ENCODE measurements around the gene PGGT1B.

The PGGT1B gene

GRCh38 chr5:115243412-115243811 lies 19.3 kb downstream of the PGGT1B start:
- Histone ChIP-seq H3K4me2 (ENCODE audit: low read length) (no peak overlapping the region), H3K79me1 (ENCODE audit: low read length) (no peaks in the 10 kb centered on the region), H2AFZ (ENCODE audit: insufficient read depth, low read length, poor library complexity) (no peak overlapping the region), H3K9ac (ENCODE audit: low read length) (no peak overlapping the region), H3K14ac (ENCODE audit: low read length) (no peak overlapping the region), H4K12ac (ENCODE audit: low read depth, low read length) (no peak overlapping the region), H3K9me3 (ENCODE audit: insufficient read depth, low read depth, low read length) (no peaks in the 10 kb centered on the region), H3K36me3 (ENCODE audit: control insufficient read depth in 1 of 2, insufficient read depth in 2 of 2, low read length in 2 of 2) (peaks cover 0 to 3% of the 10 kb centered on the region in 2 experiments), H4K91ac (ENCODE audit: low read depth, low read length) (no peak overlapping the region), H2AK5ac (ENCODE audit: low read length) (no peak overlapping the region), H2BK120ac (ENCODE audit: insufficient read depth, low read length, poor library complexity) (no peak overlapping the region), H2BK5ac (ENCODE audit: low read depth, low read length, poor library complexity) (no peak overlapping the region), H3K4ac (ENCODE audit: low read depth, low read length) (no peak overlapping the region), H3K18ac (ENCODE audit: low read length) (no peak overlapping the region), H3K23ac (ENCODE audit: low read length) (no peak overlapping the region), H3K27ac (ENCODE audit: low read depth, low read length) (no peak overlapping the region), H3K4me1 (ENCODE audit: control insufficient read depth in 1 of 2, insufficient read depth in 2 of 2, low read length in 2 of 2) (no peaks in the 10 kb centered on the region), H3K4me3 (ENCODE audit: low read depth, low read length) (no peak overlapping the region), H2BK12ac (ENCODE audit: low read length) (no peak overlapping the region), H4K8ac (ENCODE audit: low read depth, low read length) (no peak overlapping the region), H3K27me3 (ENCODE audit: insufficient read depth, low read length) (no peaks in the 10 kb centered on the region), H3K79me2 (ENCODE audit: control insufficient read depth, insufficient read depth, low read length, poor library complexity) (no peaks in the 10 kb centered on the region)
- DNase-seq, result no peak

- H2AK5ac ChIP-seq (ENCODE audit: low read length), result no peak overlapping the region
- no peak overlapping the region for H3K23ac ChIP-seq (ENCODE audit: low read length)
- H3K27ac ChIP-seq (ENCODE audit: low read depth, low read length), result no peak overlapping the region
- no peak overlapping the region for H3K4me3 ChIP-seq (ENCODE audit: low read depth, low read length)
- H3K18ac ChIP-seq (ENCODE audit: low read length), result no peak overlapping the region
- no peak overlapping the region for H3K9ac ChIP-seq (ENCODE audit: low read length)
- WGBS (ENCODE audit: extremely low coverage, insufficient coverage, insufficient read length), result no CpG with 5 or more reads among the region's 4 CpGs
- no peak overlapping the region for H4K8ac ChIP-seq (ENCODE audit: low read depth, low read length)
- H3K14ac ChIP-seq (ENCODE audit: low read length), result no peak overlapping the region
- no peak overlapping the region for H4K91ac ChIP-seq (ENCODE audit: low read depth, low read length)
- no peak overlapping the region for H2BK5ac ChIP-seq (ENCODE audit: low read depth, low read length, poor library complexity)
- no peak overlapping the region for H3K4me2 ChIP-seq (ENCODE audit: low read length)
- H2BK120ac ChIP-seq (ENCODE audit: insufficient read depth, low read length, poor library complexity), result no peak overlapping the region
- no peak overlapping the region for H4K12ac ChIP-seq (ENCODE audit: low read depth, low read length)
- H3K4me1 ChIP-seq (ENCODE audit: control insufficient read depth in 1 of 2, insufficient read depth in 2 of 2, low read length in 2 of 2), result no peaks in the 10 kb centered on the region
- no peaks in the 10 kb centered on the region for H3K27me3 ChIP-seq (ENCODE audit: insufficient read depth, low read length)
- H2BK12ac ChIP-seq (ENCODE audit: low read length), result no peak overlapping the region
- H3K4ac ChIP-seq (ENCODE audit: low read depth, low read length), result no peak overlapping the region
- no peaks in the 10 kb centered on the region for H3K9me3 ChIP-seq (ENCODE audit: insufficient read depth, low read depth, low read length)
- peaks cover 0 to 3% of the 10 kb centered on the region in 2 experiments for H3K36me3 ChIP-seq (ENCODE audit: control insufficient read depth in 1 of 2, insufficient read depth in 2 of 2, low read length in 2 of 2)
- DNase-seq, result no peak
- no peak overlapping the region for H2AFZ ChIP-seq (ENCODE audit: insufficient read depth, low read length, poor library complexity)
- no peaks in the 10 kb centered on the region for H3K79me2 ChIP-seq (ENCODE audit: control insufficient read depth, insufficient read depth, low read length, poor library complexity)
- H3K79me1 ChIP-seq (ENCODE audit: low read length), result no peaks in the 10 kb centered on the region
These were observed 20.6 kb downstream of the PGGT1B start for GRCh38 chr5:115241881-115242642.

GRCh38 chr5:115237066-115237465 lies 25.6 kb downstream of the PGGT1B start:
- WGBS (ENCODE audit: extremely low coverage, insufficient coverage, insufficient read length), result no CpG with 5 or more reads among the region's 3 CpGs
- H4K8ac ChIP-seq (ENCODE audit: low read depth, low read length), result no peak overlapping the region
- H2AK5ac ChIP-seq (ENCODE audit: low read length), result no peak overlapping the region

GRCh38 chr5:115236599-115236998 lies 26.1 kb downstream of the PGGT1B start:
- H3K9me3 ChIP-seq (ENCODE audit: insufficient read depth, low read depth, low read length), result no peaks in the 10 kb centered on the region

More at GRCh38 chr5:115237066-115237465, 25.6 kb downstream of the PGGT1B start:
- H3K4me3 ChIP-seq (ENCODE audit: low read depth, low read length), result no peak overlapping the region
- no peaks in the 10 kb centered on the region for H3K4me1 ChIP-seq (ENCODE audit: control insufficient read depth in 1 of 2, insufficient read depth in 2 of 2, low read length in 2 of 2)
- H3K79me2 ChIP-seq (ENCODE audit: control insufficient read depth, insufficient read depth, low read length, poor library complexity), result no peaks in the 10 kb centered on the region
- H3K9ac ChIP-seq (ENCODE audit: low read length), result no peak overlapping the region
- no peak overlapping the region for H3K4ac ChIP-seq (ENCODE audit: low read depth, low read length)
- no peak overlapping the region for H3K14ac ChIP-seq (ENCODE audit: low read length)
- no peaks in the 10 kb centered on the region for H3K27me3 ChIP-seq (ENCODE audit: insufficient read depth, low read length)
- peaks cover 0 to 3% of the 10 kb centered on the region in 2 experiments for H3K36me3 ChIP-seq (ENCODE audit: control insufficient read depth in 1 of 2, insufficient read depth in 2 of 2, low read length in 2 of 2)
- no peak overlapping the region for H4K91ac ChIP-seq (ENCODE audit: low read depth, low read length)
- no peak overlapping the region for H4K12ac ChIP-seq (ENCODE audit: low read depth, low read length)
- no peak overlapping the region for H3K4me2 ChIP-seq (ENCODE audit: low read length)
- no peak overlapping the region for H3K27ac ChIP-seq (ENCODE audit: low read depth, low read length)
- no peak overlapping the region for H2BK5ac ChIP-seq (ENCODE audit: low read depth, low read length, poor library complexity)
- H3K79me1 ChIP-seq (ENCODE audit: low read length), result no peaks in the 10 kb centered on the region
- DNase-seq, result no peak
- no peaks in the 10 kb centered on the region for H3K9me3 ChIP-seq (ENCODE audit: insufficient read depth, low read depth, low read length)
- H3K18ac ChIP-seq (ENCODE audit: low read length), result no peak overlapping the region
- no peak overlapping the region for H3K23ac ChIP-seq (ENCODE audit: low read length)
- H2AFZ ChIP-seq (ENCODE audit: insufficient read depth, low read length, poor library complexity), result no peak overlapping the region
- H2BK12ac ChIP-seq (ENCODE audit: low read length), result no peak overlapping the region
- H2BK120ac ChIP-seq (ENCODE audit: insufficient read depth, low read length, poor library complexity), result no peak overlapping the region

More at GRCh38 chr5:115236599-115236998, 26.1 kb downstream of the PGGT1B start:
- no peak overlapping the region for H4K91ac ChIP-seq (ENCODE audit: low read depth, low read length)
- H2BK12ac ChIP-seq (ENCODE audit: low read length), result no peak overlapping the region
- no peaks in the 10 kb centered on the region for H3K79me1 ChIP-seq (ENCODE audit: low read length)
- H3K79me2 ChIP-seq (ENCODE audit: control insufficient read depth, insufficient read depth, low read length, poor library complexity), result no peaks in the 10 kb centered on the region
- H3K27ac ChIP-seq (ENCODE audit: low read depth, low read length), result no peak overlapping the region
- H3K4ac ChIP-seq (ENCODE audit: low read depth, low read length), result no peak overlapping the region
- H2AK5ac ChIP-seq (ENCODE audit: low read length), result no peak overlapping the region
- no peak overlapping the region for H2BK120ac ChIP-seq (ENCODE audit: insufficient read depth, low read length, poor library complexity)
- H3K23ac ChIP-seq (ENCODE audit: low read length), result no peak overlapping the region
- H3K18ac ChIP-seq (ENCODE audit: low read length), result no peak overlapping the region
- H3K4me2 ChIP-seq (ENCODE audit: low read length), result no peak overlapping the region
- no peak for DNase-seq
- H3K4me3 ChIP-seq (ENCODE audit: low read depth, low read length), result no peak overlapping the region
- H3K36me3 ChIP-seq (ENCODE audit: control insufficient read depth in 1 of 2, insufficient read depth in 2 of 2, low read length in 2 of 2), result peaks cover 0 to 3% of the 10 kb centered on the region in 2 experiments
- H3K4me1 ChIP-seq (ENCODE audit: control insufficient read depth in 1 of 2, insufficient read depth in 2 of 2, low read length in 2 of 2), result no peaks in the 10 kb centered on the region
- WGBS (ENCODE audit: extremely low coverage, insufficient coverage, insufficient read length), result no CpG with 5 or more reads among the region's 2 CpGs
- no peak overlapping the region for H3K9ac ChIP-seq (ENCODE audit: low read length)
- H3K27me3 ChIP-seq (ENCODE audit: insufficient read depth, low read length), result no peaks in the 10 kb centered on the region
- H4K8ac ChIP-seq (ENCODE audit: low read depth, low read length), result no peak overlapping the region
- H2AFZ ChIP-seq (ENCODE audit: insufficient read depth, low read length, poor library complexity), result no peak overlapping the region
- H4K12ac ChIP-seq (ENCODE audit: low read depth, low read length), result no peak overlapping the region
- H2BK5ac ChIP-seq (ENCODE audit: low read depth, low read length, poor library complexity), result no peak overlapping the region
- no peak overlapping the region for H3K14ac ChIP-seq (ENCODE audit: low read length)

Data from trophoblast cell (in vitro differentiated cells and primary cell).